ENCODE data around the gene ACTRT2. TPM values are rescaled to one million over a fixed set of nuclear protein-coding genes. Genes with fewer than 3 reads are reported as not detected.

Gene ACTRT2
- total RNA-seq, 1 donor from 2014 or later = not detected

- DNase-seq = no peak
Observed at GRCh38 chr1:3003039-3003940, 18.0 kb upstream of the ACTRT2 start.

DNA sequence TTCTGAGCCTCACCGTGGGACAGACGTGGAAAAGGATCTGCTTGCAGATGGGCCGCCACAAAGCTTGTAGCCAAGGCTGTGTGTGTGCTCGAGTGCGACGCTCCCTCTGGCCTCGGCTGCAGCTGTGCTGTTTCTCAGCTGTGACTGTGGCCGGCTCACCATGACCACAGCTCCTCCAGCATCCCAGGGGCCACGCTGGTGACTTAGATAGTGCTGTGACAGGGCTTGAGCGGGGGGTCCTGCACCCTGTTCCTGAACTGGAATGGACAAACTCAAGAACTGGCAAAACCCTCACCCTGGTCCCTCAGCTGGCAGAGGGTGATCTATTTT is 17.4 kb upstream of the ACTRT2 start:
- DNase-seq = no peak

- no peak for DNase-seq
Observed at GRCh38 chr1:3004285-3005205, 16.7 kb upstream of the ACTRT2 start.

GRCh38 chr1:3005771-3006170 is 15.5 kb upstream of the ACTRT2 start:
- DNase-seq = no peak

GRCh38 chr1:3007298-3008147 is 13.7 kb upstream of the ACTRT2 start:
- no peak for DNase-seq

GRCh38 chr1:3009021-3009420 is 12.2 kb upstream of the ACTRT2 start:
- no peak for DNase-seq

DNA sequence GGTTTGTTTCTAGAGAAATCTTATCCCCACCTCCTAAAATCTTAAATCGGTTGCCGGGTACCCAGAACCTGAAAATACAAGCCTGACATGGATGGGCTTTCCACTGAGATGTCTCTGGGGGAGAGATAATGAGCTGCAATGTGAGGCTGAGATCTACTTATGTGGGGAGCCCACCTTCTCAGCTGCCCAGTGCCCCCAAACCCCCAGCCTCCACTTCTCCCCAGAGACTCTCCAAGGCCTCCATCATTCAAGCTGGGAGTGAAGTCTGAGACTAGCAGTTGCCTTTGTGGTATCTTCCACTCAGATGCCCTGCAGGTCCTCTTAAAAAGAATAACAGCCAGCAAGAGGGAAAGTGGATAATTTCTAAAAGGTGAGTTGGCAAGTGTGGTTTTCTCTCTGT is 11.7 kb upstream of the ACTRT2 start:
- DNase-seq = no peak

DNA sequence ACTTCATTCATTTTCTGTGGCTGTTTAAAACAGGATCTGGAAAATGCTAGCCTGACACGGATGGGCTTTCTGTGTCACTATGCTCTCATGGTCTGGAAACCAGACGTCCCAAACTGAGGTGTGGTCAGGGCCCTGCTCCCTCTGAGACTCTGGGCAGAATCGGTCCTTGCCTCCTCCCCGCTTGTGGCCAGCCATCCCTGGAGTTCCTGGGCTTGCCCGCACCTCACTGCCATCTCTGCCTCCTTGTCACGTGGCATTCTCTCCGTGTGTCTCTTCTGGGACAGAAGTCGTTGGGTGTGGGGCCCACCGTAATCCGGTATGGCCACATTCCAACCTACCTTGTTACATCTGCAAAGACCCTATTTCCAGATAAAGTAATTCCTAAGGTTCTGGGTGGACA is 10.1 kb upstream of the ACTRT2 start:
- DNase-seq = no peak

DNA sequence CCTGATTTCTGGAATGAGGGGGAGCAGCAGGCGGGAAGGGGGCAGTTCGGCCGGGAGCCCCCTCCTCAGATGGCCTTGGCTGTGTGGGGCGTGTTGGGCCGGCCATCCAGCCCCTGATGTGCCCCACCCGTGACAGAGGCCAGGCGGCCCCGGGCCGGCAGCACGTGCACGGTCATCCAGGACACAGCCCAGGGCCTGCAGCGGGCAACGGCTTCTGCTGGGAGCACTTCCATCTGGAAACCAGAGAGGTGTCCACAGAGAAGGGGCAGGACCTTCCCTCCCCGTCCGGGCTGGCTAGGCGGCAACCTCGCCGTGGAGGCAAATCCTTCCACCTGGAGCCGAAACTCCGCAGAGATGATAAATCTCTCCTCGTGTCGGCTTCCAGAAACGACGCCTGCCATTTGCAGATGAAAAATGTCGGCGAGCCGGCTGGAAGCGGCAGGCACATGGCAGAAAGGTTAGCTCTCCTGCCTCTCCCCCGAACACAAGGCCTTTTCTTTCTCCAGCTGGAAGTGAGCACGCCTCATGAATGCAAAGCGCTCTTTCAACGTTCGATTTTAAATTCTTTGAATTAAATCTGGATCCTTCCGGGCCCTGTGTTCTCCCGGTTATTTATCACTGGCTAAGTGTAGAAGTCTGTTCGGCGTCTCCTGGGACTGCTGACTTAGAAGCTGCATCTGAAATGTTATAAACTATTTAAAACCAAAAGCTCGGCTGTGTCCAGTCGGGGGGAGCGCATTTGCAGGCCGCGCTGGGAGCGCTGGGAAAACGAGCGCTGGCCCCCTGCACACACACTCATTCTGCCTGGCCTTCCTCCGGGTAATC is 9.4 kb upstream of the ACTRT2 start:
- DNase-seq = no peak

DNA sequence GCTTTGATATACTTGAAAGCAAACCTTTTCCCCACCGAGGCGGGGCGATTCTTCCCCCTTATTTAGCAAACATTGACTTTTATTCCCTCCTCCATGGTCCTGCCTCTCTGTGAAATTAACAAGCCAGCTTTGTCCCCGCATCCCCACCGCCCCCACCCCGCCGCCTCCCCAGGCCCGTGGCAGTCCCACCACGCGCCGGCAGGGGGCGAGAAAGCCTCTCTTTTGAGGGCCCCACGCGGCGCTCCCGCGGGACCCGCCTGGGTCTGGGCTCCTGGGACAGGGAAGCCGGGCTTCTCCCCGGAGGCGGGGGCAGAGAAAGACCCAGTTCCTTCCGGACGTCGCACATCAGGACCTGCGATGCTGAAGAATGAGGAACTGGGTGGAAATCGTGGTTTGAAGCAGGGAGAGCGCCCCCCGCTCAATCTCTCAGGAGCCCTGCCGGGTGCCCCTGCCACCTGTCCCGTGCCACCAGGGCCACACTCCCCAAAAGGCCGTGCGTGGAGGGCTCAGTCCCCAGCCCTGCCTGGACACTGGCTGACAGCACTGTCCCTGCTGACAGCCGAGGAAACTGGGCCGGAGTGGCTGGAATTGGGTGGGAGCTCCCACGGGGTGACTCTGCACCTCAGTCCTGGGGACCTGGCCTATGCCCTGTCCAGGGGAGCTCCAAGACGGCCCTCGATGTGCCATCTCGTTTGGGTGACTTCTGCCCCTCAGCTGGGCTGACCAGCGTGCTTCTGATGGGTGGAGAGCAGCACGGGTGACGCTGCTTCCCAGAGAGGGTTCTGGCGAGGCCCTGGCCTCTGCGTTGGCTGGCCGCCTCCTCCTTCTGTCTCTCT is 8.6 kb upstream of the ACTRT2 start:
- no peak for DNase-seq

- DNase-seq = no peak
Observed at GRCh38 chr1:3013371-3014049, 7.8 kb upstream of the ACTRT2 start.

DNA sequence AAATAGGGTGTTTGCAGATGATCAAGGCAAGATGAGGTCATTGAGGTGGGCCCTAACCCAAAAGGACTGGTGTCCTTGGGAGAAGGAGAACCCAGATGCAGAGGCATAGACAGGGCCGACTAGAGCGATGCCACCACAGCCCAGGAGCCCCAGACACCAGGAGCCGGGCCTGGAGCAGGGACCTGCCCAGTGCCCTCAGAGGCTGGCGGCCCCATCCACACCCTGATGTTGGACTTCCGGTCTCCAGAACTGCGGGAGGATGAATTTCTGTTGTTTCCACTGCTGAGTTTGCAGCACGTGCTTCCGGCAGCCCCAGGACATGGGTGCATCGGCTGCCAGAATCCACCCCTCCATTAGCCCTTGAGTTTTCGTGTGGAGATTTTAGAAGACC is 7.2 kb upstream of the ACTRT2 start:
- DNase-seq = no peak

GRCh38 chr1:3014443-3015268 is 6.6 kb upstream of the ACTRT2 start:
- no peak for DNase-seq

DNA sequence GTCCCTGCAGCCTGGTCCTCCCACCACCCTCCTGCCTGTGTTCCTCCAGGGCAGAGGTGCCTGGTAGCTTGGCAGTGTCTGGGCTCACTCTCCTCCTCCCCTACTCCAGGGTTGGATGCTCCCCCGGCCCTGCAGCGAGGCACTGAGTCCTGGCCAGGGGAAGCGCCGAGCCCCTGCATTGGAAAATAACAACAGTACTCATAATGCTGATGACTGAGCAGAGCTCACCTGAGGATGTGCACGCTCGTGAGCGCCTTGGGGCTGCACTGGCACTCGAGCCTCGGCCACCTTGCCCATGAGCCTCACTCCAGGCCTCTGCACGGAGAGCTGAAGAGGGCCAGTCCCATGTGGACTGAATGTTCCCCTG is 6.0 kb upstream of the ACTRT2 start:
- no peak for DNase-seq

GRCh38 chr1:3015744-3016143 is 5.5 kb upstream of the ACTRT2 start:
- DNase-seq = no peak

- DNase-seq = no peak
Observed at GRCh38 chr1:3016641-3017439, 4.4 kb upstream of the ACTRT2 start.

DNA sequence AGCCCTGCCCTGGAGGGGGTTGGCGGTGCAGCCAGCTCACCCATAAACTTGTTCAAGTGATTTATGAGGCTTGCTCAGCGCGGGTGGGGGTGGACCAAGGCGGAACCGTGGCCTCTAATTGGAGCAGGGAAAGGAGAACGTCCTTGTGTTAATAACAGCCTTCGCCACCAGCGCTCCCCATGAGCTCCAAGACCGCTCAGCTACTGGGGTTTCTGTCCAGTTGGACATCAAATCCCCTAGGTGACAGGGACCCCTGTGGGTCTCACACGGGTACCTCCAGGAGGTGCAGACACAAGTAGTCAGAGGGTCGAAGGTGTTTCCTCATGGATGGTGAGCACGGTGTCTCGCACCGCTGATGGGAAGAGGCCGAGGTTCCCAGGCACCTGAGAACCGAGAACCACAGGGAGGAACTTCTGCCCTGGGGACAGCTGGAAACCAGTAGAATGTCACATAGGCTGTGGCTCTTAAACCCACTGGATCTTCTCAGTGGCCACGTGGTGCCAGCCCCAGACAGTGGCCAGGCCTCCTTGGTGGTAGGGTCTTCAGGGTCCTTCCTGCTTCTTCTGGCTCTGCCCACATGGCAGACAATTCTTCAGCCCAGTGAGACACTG is 3.7 kb upstream of the ACTRT2 start:
- DNase-seq = no peak

- DNase-seq = no peak
Observed at GRCh38 chr1:3018051-3018471, 3.2 kb upstream of the ACTRT2 start.
